Renal cortex interstitium (tissue), 11 donors: ENCODE results near the gene JCHAIN. TPM values are rescaled to one million over a fixed set of nuclear protein-coding genes. Genes with fewer than 3 reads are reported as not detected.
"Not testable (repeated sequence)": the region's sequence is repeated elsewhere in the genome, so short reads cannot be mapped to it uniquely, and the experiment has no call there.

ENCODE experiments used
- DNase-seq, 11 donors: peaks; one replicate each; pipeline ENCODE4 v3.0.0-alpha.2; 2013; ENCODE audit warnings: low read depth in 9 of 11, low spot score in 4 of 11; ENCODE audit errors: extremely low read depth in 1 of 11
- polyA plus RNA-seq, 3 donors: library from polyadenylated mRNA; unstranded; fragments of 120-200 nt; gene quantifications; one replicate each; pipeline ENCODE4 v1.2.1, GENCODE V29; 2013; ENCODE audit not compliant: insufficient read length in 3 of 3

JCHAIN gene
- polyA plus RNA-seq, 3 donors = 0.44 to 1.2 (median 0.88) TPM

- no peak for DNase-seq
Observed at GRCh38 chr4:70700712-70701111, 34.4 kb upstream of the JCHAIN start.

GRCh38 chr4:70698435-70698834, 32.1 kb upstream of the JCHAIN start:
- not testable (repeated sequence) for DNase-seq

GRCh38 chr4:70694633-70695032, 28.3 kb upstream of the JCHAIN start:
- not testable (repeated sequence) for DNase-seq

GRCh38 chr4:70691661-70692060, 25.4 kb upstream of the JCHAIN start:
- no peak for DNase-seq

GRCh38 chr4:70688795-70689231, 22.5 kb upstream of the JCHAIN start:
- peak in 1 of 11 donors; percentile 18 for DNase-seq

- peak; percentile 96 to 99 (median 98) for DNase-seq
Observed at GRCh38 chr4:70687821-70688794, 21.8 kb upstream of the JCHAIN start, which contains the start of gene UTP3. TSS of gene UTP3 (plus strand) at chr4:70688532. CDS start at chr4:70688678, 146 bp downstream.

GRCh38 chr4:70687392-70687791, 21.1 kb upstream of the JCHAIN start:
- DNase-seq = no peak

- not testable (repeated sequence) for DNase-seq
Observed at GRCh38 chr4:70682142-70682541, 15.8 kb upstream of the JCHAIN start.

GRCh38 chr4:70681704-70682103, 15.4 kb upstream of the JCHAIN start:
- peak in 2 of 11 donors; percentile 4 to 20 for DNase-seq

- DNase-seq = peak in 6 of 11 donors; percentile 31 to 63 (median 51)
Observed at GRCh38 chr4:70680934-70681333, 14.6 kb upstream of the JCHAIN start.

GRCh38 chr4:70678383-70678999, 12.2 kb upstream of the JCHAIN start:
- DNase-seq = no peak

- no peak for DNase-seq
Observed at GRCh38 chr4:70676554-70677090, 10.3 kb upstream of the JCHAIN start.

- DNase-seq = no peak
Observed at GRCh38 chr4:70674731-70675130, 8.4 kb upstream of the JCHAIN start.

- DNase-seq = no peak
Observed at GRCh38 chr4:70674191-70674590, 7.9 kb upstream of the JCHAIN start.

- DNase-seq = no peak
Observed at GRCh38 chr4:70671091-70671490, 4.8 kb upstream of the JCHAIN start.

- DNase-seq = no peak
Observed at GRCh38 chr4:70670332-70671014, 4.2 kb upstream of the JCHAIN start.

GRCh38 chr4:70667740-70668535, 1.6 kb upstream of the JCHAIN start:
- no peak for DNase-seq

GRCh38 chr4:70661309-70661922, 4.9 kb downstream of the JCHAIN start:
- not testable (repeated sequence) for DNase-seq
